AG04450 (cell line): Measurements from ENCODE around the gene SEC14L1. TPM values are rescaled to one million over a fixed set of nuclear protein-coding genes. Genes with fewer than 3 reads are reported as not detected.
"Not testable (repeated sequence)": the region's sequence is repeated elsewhere in the genome, so short reads cannot be mapped to it uniquely, and the experiment has no call there.

Source experiments
- CTCF ChIA-PET: fragments of 300-600, 350-600 bp; formaldehyde crosslinking; extraction: SDS; loops from one replicate; lab custom pipeline; 2022; ENCODE audit warnings: antibody characterized with exemption, inconsistent platforms; lab: Charles Lee
- POLR2A ChIA-PET: fragments of 350-600 bp; formaldehyde crosslinking; extraction: SDS; loops from one replicate; lab custom pipeline; 2021; ENCODE audit warnings: antibody characterized with exemption, inconsistent platforms; lab: Yijun Ruan, JAX
- DNase-seq: peaks from one replicate; pipeline ENCODE4 v3.0.0-alpha.2; 2011; ENCODE audit warnings: low read depth, low spot score
- H3K27ac ChIP-seq: one replicate; pipeline ENCODE4 v1.5.1; 2012; ENCODE audit warnings: low read depth, low read length, control low read depth
- H3K27me3 ChIP-seq: one replicate; pipeline ENCODE4 v1.6.0; 2012; ENCODE audit warnings: low read length; ENCODE audit not compliant: control insufficient read depth, insufficient read depth
- H3K4me3 ChIP-seq: 2 replicates; pipeline ENCODE4 v1.5.1; 2011; ENCODE audit warnings: mild to moderate bottlenecking, low read depth, low read length, control low read depth
- H3K9me3 ChIP-seq: 2 replicates; pipeline ENCODE4 v1.5.1; 2012; ENCODE audit warnings: low read length; ENCODE audit not compliant: control insufficient read depth, insufficient read depth
- CTCF ChIP-seq: IDR thresholded peaks from 2 replicates; pipeline ENCODE4 v1.5.1; 2011; ENCODE audit warnings: low read depth, low read length, control low read depth, inconsistent platforms
- polyA plus RNA-seq: library from polyadenylated mRNA; depleted of rRNA; stranded (reverse); fragments of >200 nt; gene quantifications from 2 replicates; pipeline ENCODE4 v1.2.3, GENCODE V29; 2011

SEC14L1 gene
- polyA plus RNA-seq, 1 experiment, result 38.7 TPM

- ChIA-PET CTCF (interaction anchor here (0.6 to 4.6 kb wide), 5 partner anchors 7 to 187 kb away, joined by 3 to 31 read pairs (median 3); no protein-coding TSS in a partner anchor), POLR2A (interaction anchor here (0.6 to 1.3 kb wide), 4 partner anchors 19 to 128 kb away, joined by 4 to 6 read pairs (median 4); no protein-coding TSS in a partner anchor)
- Histone ChIP-seq H3K27ac (peak overlapping the region; percentile 47), H3K9me3 (no peaks in the 10 kb centered on the region; the same call in 1 of the 2 replicates), H3K4me3 (no peak overlapping the region; the same call in 1 of the 2 replicates), H3K27me3 (no peaks in the 10 kb centered on the region)
- TF ChIP-seq CTCF, result no peak
- DNase-seq, result peak; percentile 50
These were observed 114.4 kb downstream of the SEC14L1 start for GRCh38 chr17:77254951-77255825.

- not testable (repeated sequence) for H3K4me3 ChIP-seq, H3K9me3 ChIP-seq, DNase-seq, H3K27me3 ChIP-seq, H3K27ac ChIP-seq
- ChIA-PET POLR2A (interaction anchor here (1.3 kb wide), 1 partner anchor 20 kb away, joined by 6 read pairs; no protein-coding TSS in a partner anchor), CTCF (interaction anchor here (0.6 to 4.6 kb wide), 4 partner anchors 8 to 188 kb away, joined by 3 to 31 read pairs (median 4); no protein-coding TSS in a partner anchor)
These were observed 115.2 kb downstream of the SEC14L1 start for GRCh38 chr17:77255970-77256369.

- no peak for DNase-seq
- TF ChIP-seq CTCF, result no peak
- H3K27me3 ChIP-seq, result no peaks in the 10 kb centered on the region
- H3K4me3 ChIP-seq, result no peak overlapping the region
- H3K9me3 ChIP-seq, result no peaks in the 10 kb centered on the region; the same call in 1 of the 2 replicates
- POLR2A ChIA-PET, result interaction anchor here (0.6 kb wide), 1 partner anchor 164 kb away, joined by 8 read pairs; no protein-coding TSS in a partner anchor
- H3K27ac ChIP-seq, result no peak overlapping the region
- CTCF ChIA-PET, result interaction anchor here (4.6 kb wide), 1 partner anchor 168 kb away, joined by 31 read pairs; no protein-coding TSS in a partner anchor
These were observed 115.9 kb downstream of the SEC14L1 start for GRCh38 chr17:77256710-77257109.

- H3K4me3 ChIP-seq, result no peak overlapping the region
- no peak for DNase-seq
- H3K9me3 ChIP-seq, result no peaks in the 10 kb centered on the region; the same call in 1 of the 2 replicates
- H3K27me3 ChIP-seq, result no peaks in the 10 kb centered on the region
- ChIA-PET POLR2A (no interaction called here), CTCF (interaction anchor here (4.6 kb wide), 1 partner anchor 169 kb away, joined by 31 read pairs; no protein-coding TSS in a partner anchor)
- TF ChIP-seq CTCF, result no peak
- H3K27ac ChIP-seq, result no peak overlapping the region
These were observed 116.4 kb downstream of the SEC14L1 start for GRCh38 chr17:77257169-77257568.

GRCh38 chr17:77257596-77258458 is 117.1 kb downstream of the SEC14L1 start:
- ChIA-PET POLR2A (no interaction called here), CTCF (no interaction called here)
- no peak for TF ChIP-seq CTCF
- no peak for DNase-seq
- no peak overlapping the region for H3K4me3 ChIP-seq
- no peaks in the 10 kb centered on the region; the same call in 1 of the 2 replicates for H3K9me3 ChIP-seq
- no peak overlapping the region for H3K27ac ChIP-seq
- H3K27me3 ChIP-seq, result no peaks in the 10 kb centered on the region
